HepG2 (cell line): ENCODE results near the gene EGR1. TPM values are rescaled to one million over a fixed set of nuclear protein-coding genes. Genes with fewer than 3 reads are reported as not detected.
A peak's percentile ranks its signal among the peaks of the same experiment; 100 is the strongest.

Experiments
- ARHGAP35 ChIP-seq: sonication (generic); formaldehyde crosslinking; IDR thresholded peaks from 2 replicates; pipeline ENCODE4 v1.9.0; 2022; ENCODE audit warnings: mild to moderate bottlenecking, inconsistent platforms, moderate library complexity, missing genetic modification reagents, borderline replicate concordance
- BHLHE40 ChIP-seq: IDR thresholded peaks from 2 replicates; pipeline ENCODE4 v1.6.1; 2011; ENCODE audit warnings: low read length, improper control_type of control experiment
- CAMTA2 ChIP-seq: sonication (generic); formaldehyde crosslinking; IDR thresholded peaks from 2 replicates; pipeline ENCODE4 v1.4.0; 2020; ENCODE audit warnings: mild to moderate bottlenecking, missing genetic modification reagents, borderline replicate concordance
- CHCHD3 ChIP-seq: sonication (generic); formaldehyde crosslinking; IDR thresholded peaks from 2 replicates; pipeline ENCODE4 v1.8.0; 2022; ENCODE audit warnings: mild to moderate bottlenecking, missing genetic modification reagents, moderate library complexity
- EED ChIP-seq: sonication (generic); formaldehyde crosslinking; IDR thresholded peaks from 2 replicates; pipeline ENCODE4 v1.5.0; 2020; ENCODE audit warnings: mild to moderate bottlenecking, missing genetic modification reagents
- EHMT2 ChIP-seq: fragments of 200-600 bp; sonication (generic); IDR thresholded peaks from 2 replicates; pipeline ENCODE4 v1.7.0; 2017; ENCODE audit warnings: antibody characterized with exemption, low read depth, low read length, borderline replicate concordance
- FLYWCH1 ChIP-seq: sonication (generic); formaldehyde crosslinking; IDR thresholded peaks from 2 replicates; pipeline ENCODE4 v1.8.1; 2023; ENCODE audit warnings: mild to moderate bottlenecking, missing genetic modification reagents
- HOXA3 ChIP-seq: sonication (generic); formaldehyde crosslinking; IDR thresholded peaks from 2 replicates; pipeline ENCODE4 v1.5.0; 2020; ENCODE audit warnings: missing genetic modification reagents
- IKZF1 ChIP-seq: fragments of 450-650 bp; IDR thresholded peaks from 2 replicates; pipeline ENCODE4 v1.7.1; 2016
- MIER2 ChIP-seq: IDR thresholded peaks from 2 replicates; pipeline ENCODE4 v1.6.1; 2016; ENCODE audit warnings: missing biosample characterization, missing genetic modification reagents
- POLR2G ChIP-seq: fragments of 200-400 bp; formaldehyde crosslinking; IDR thresholded peaks from 2 replicates; pipeline ENCODE4 v1.6.1; 2018; ENCODE audit warnings: mild to moderate bottlenecking, low read depth, low read length, moderate library complexity
- RFX3 ChIP-seq: IDR thresholded peaks from 2 replicates; pipeline ENCODE4 v1.6.1; 2016; ENCODE audit warnings: missing biosample characterization, missing genetic modification reagents
- SALL1 ChIP-seq: sonication (generic); formaldehyde crosslinking; IDR thresholded peaks from 2 replicates; pipeline ENCODE4 v1.8.0; 2022; ENCODE audit warnings: mild to moderate bottlenecking, missing genetic modification reagents
- TRIM24 ChIP-seq: sonication (generic); formaldehyde crosslinking; IDR thresholded peaks from 2 replicates; pipeline ENCODE4 v1.8.0; 2022; ENCODE audit warnings: mild to moderate bottlenecking, missing genetic modification reagents
- ZNF124 ChIP-seq: sonication (generic); formaldehyde crosslinking; IDR thresholded peaks from 2 replicates; pipeline ENCODE4 v1.4.0; 2020; ENCODE audit warnings: missing genetic modification reagents
- ZNF549 ChIP-seq: sonication (generic); formaldehyde crosslinking; IDR thresholded peaks from 2 replicates; pipeline ENCODE4 v1.5.0; 2020; ENCODE audit warnings: missing genetic modification reagents
- ZNF556 ChIP-seq: sonication (generic); formaldehyde crosslinking; IDR thresholded peaks from 2 replicates; pipeline ENCODE4 v1.4.0; 2020; ENCODE audit warnings: mild to moderate bottlenecking, missing genetic modification reagents, borderline replicate concordance
- ZNF557 ChIP-seq: sonication (generic); formaldehyde crosslinking; IDR thresholded peaks from 2 replicates; pipeline ENCODE4 v1.4.0; 2020; ENCODE audit warnings: missing genetic modification reagents
- ZNF605 ChIP-seq: sonication (generic); formaldehyde crosslinking; IDR thresholded peaks from 2 replicates; pipeline ENCODE4 v1.8.0; 2022; ENCODE audit warnings: mild to moderate bottlenecking, missing genetic modification reagents
- polyA plus RNA-seq, 8 experiments: library from polyadenylated mRNA; depleted of rRNA in 3 of 8; stranded (reverse) in 7 of 8; unstranded in 1 of 8; fragments of >200 nt; fragmentation: Illumina TruSeq in 4 of 8; extraction: Trizol in 4 of 8; gene quantifications; 2 replicates each; pipeline versions ENCODE4 v1.2.1 to v1.2.3, GENCODE V29; 2011 to 2016; ENCODE audit warnings: low read depth in 4 of 8, missing spikeins in 1 of 8, mixed read lengths in 1 of 8; ENCODE audit not compliant: insufficient read depth in 1 of 8
- total RNA-seq, 5 experiments: library from RNA; depleted of rRNA; stranded (reverse); fragments of >200 nt; fragmentation: Illumina TruSeq; extraction: Trizol; gene quantifications; 2 replicates each; pipeline ENCODE4 v1.2.3, GENCODE V29; 2016; ENCODE audit warnings: low read depth in 1 of 5
- TF ChIP-seq, protein P1 (sequence below): sonication (generic); formaldehyde crosslinking; IDR thresholded peaks from 2 replicates; pipeline ENCODE4 v1.4.0; 2020; ENCODE audit warnings: missing genetic modification reagents
- TF ChIP-seq, protein P2 (sequence below): sonication (generic); formaldehyde crosslinking; IDR thresholded peaks from 2 replicates; pipeline ENCODE4 v1.4.0; 2020; ENCODE audit warnings: mild to moderate bottlenecking, missing genetic modification reagents
- TF ChIP-seq, protein P3 (sequence below): sonication (generic); formaldehyde crosslinking; IDR thresholded peaks from 2 replicates; pipeline ENCODE4 v1.5.0; 2020; ENCODE audit warnings: mild to moderate bottlenecking, missing genetic modification reagents
- TF ChIP-seq, protein P4 (sequence below): sonication (generic); formaldehyde crosslinking; IDR thresholded peaks from 2 replicates; pipeline ENCODE4 v1.8.1; 2022; ENCODE audit warnings: mild to moderate bottlenecking, missing genetic modification reagents
- TF ChIP-seq, protein P5 (sequence below): IDR thresholded peaks from 2 replicates; pipeline ENCODE4 v1.6.1; 2018; ENCODE audit warnings: missing genetic modification reagents, mild to moderate bottlenecking, missing compliant biosample characterization

Gene EGR1
- total and polyA plus RNA-seq, 2 of the 13 experiments (the other 11 are each of a cell fraction or from before 2014, with no cell fraction given), result 4.1 to 4.5 TPM

DNA sequence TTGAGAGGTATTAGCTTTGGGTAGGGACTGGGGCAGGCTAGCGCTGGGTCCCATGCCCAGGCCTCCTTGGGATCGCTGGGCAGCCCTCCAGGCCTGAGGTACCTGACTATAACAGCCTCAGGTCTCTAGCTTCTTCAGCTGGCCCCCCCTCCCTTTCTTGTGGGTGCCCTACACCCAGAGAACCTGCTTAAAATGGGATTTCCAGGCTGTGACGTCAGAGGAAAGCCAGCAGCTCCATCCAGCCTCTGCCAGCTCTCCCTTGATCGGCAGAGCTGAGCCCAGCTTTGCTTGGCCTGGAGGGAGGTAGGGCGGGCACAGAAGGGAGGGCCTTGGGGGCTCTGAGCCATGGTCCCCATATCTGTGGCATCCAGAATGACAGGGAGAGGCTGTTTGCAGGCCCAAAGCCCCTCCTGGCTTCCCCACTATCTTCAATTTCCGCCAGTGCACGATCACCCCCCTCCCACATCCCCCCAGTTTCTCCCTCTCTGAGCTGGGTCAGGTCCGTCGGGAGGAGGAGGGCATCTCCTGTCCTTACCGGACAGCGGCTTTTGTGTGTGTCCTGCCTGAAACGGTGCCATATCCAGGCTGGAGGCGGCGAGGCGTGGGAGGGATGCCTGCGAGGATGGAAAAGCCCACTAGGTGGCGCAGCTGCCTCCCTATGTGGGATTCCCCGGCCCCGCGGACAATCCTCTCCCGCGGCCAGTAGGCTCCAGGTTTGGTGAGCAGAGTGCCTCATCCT lies 15.6 kb upstream of the EGR1 start (continued):
- TF ChIP-seq SALL1 (CRISPR knock-in tag), result peak; percentile 72
- no peak for TF ChIP-seq POLR2G
- no peak for TF ChIP-seq ZNF124 (CRISPR knock-in tag)
- no peak for TF ChIP-seq CHCHD3
- TF ChIP-seq CAMTA2 (CRISPR knock-in tag), result no peak
- 0 out of 2 replicates have a peak, but pooled peaks have one; percentile 68 for TF ChIP-seq ZNF556 (CRISPR knock-in tag)
- peak; percentile 33; the same call in 1 of the 2 replicates for TF ChIP-seq HOXA3 (CRISPR knock-in tag)
- no peak for TF ChIP-seq MIER2 (CRISPR knock-in tag)
- TF ChIP-seq EHMT2, result no peak
- TF ChIP-seq, protein P1, sequence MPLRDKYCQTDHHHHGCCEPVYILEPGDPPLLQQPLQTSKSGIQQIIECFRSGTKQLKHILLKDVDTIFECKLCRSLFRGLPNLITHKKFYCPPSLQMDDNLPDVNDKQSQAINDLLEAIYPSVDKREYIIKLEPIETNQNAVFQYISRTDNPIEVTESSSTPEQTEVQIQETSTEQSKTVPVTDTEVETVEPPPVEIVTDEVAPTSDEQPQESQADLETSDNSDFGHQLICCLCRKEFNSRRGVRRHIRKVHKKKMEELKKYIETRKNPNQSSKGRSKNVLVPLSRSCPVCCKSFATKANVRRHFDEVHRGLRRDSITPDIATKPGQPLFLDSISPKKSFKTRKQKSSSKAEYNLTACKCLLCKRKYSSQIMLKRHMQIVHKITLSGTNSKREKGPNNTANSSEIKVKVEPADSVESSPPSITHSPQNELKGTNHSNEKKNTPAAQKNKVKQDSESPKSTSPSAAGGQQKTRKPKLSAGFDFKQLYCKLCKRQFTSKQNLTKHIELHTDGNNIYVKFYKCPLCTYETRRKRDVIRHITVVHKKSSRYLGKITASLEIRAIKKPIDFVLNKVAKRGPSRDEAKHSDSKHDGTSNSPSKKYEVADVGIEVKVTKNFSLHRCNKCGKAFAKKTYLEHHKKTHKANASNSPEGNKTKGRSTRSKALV, result no peak
- TF ChIP-seq ZNF549 (CRISPR knock-in tag), result no peak
- TF ChIP-seq, protein P2, sequence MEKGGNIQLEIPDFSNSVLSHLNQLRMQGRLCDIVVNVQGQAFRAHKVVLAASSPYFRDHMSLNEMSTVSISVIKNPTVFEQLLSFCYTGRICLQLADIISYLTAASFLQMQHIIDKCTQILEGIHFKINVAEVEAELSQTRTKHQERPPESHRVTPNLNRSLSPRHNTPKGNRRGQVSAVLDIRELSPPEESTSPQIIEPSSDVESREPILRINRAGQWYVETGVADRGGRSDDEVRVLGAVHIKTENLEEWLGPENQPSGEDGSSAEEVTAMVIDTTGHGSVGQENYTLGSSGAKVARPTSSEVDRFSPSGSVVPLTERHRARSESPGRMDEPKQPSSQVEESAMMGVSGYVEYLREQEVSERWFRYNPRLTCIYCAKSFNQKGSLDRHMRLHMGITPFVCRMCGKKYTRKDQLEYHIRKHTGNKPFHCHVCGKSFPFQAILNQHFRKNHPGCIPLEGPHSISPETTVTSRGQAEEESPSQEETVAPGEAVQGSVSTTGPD (CRISPR knock-in tag), result no peak
- no peak for TF ChIP-seq FLYWCH1 (CRISPR knock-in tag)
- TF ChIP-seq, protein P3, sequence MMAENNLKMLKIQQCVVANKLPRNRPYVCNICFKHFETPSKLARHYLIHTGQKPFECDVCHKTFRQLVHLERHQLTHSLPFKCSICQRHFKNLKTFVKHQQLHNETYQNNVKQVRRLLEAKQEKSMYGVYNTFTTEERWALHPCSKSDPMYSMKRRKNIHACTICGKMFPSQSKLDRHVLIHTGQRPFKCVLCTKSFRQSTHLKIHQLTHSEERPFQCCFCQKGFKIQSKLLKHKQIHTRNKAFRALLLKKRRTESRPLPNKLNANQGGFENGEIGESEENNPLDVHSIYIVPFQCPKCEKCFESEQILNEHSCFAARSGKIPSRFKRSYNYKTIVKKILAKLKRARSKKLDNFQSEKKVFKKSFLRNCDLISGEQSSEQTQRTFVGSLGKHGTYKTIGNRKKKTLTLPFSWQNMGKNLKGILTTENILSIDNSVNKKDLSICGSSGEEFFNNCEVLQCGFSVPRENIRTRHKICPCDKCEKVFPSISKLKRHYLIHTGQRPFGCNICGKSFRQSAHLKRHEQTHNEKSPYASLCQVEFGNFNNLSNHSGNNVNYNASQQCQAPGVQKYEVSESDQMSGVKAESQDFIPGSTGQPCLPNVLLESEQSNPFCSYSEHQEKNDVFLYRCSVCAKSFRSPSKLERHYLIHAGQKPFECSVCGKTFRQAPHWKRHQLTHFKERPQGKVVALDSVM (CRISPR knock-in tag), result no peak
- 0 out of 2 replicates have a peak, but pooled peaks have one; percentile 26 for TF ChIP-seq EED (CRISPR knock-in tag)
- TF ChIP-seq IKZF1, result no peak
- peak; percentile 24; the same call in 1 of the 2 replicates for TF ChIP-seq ZNF605 (CRISPR knock-in tag)
- TF ChIP-seq ARHGAP35 (CRISPR knock-in tag), result no peak
- TF ChIP-seq, protein P4, sequence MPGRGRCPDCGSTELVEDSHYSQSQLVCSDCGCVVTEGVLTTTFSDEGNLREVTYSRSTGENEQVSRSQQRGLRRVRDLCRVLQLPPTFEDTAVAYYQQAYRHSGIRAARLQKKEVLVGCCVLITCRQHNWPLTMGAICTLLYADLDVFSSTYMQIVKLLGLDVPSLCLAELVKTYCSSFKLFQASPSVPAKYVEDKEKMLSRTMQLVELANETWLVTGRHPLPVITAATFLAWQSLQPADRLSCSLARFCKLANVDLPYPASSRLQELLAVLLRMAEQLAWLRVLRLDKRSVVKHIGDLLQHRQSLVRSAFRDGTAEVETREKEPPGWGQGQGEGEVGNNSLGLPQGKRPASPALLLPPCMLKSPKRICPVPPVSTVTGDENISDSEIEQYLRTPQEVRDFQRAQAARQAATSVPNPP (CRISPR knock-in tag), result no peak
- TF ChIP-seq BHLHE40, result no peak
- TF ChIP-seq, protein P5, sequence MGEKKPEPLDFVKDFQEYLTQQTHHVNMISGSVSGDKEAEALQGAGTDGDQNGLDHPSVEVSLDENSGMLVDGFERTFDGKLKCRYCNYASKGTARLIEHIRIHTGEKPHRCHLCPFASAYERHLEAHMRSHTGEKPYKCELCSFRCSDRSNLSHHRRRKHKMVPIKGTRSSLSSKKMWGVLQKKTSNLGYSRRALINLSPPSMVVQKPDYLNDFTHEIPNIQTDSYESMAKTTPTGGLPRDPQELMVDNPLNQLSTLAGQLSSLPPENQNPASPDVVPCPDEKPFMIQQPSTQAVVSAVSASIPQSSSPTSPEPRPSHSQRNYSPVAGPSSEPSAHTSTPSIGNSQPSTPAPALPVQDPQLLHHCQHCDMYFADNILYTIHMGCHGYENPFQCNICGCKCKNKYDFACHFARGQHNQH (CRISPR knock-in tag), result no peak
- no peak for TF ChIP-seq ZNF557 (CRISPR knock-in tag)
- peak; percentile 25; the same call in 1 of the 2 replicates for TF ChIP-seq TRIM24 (CRISPR knock-in tag)
- no peak for TF ChIP-seq RFX3 (CRISPR knock-in tag)
